ENCODE data around the gene PTGER1. TPM values are rescaled to one million over a fixed set of nuclear protein-coding genes. Genes with fewer than 3 reads are reported as not detected.

The PTGER1 gene
- total and polyA plus RNA-seq, 2 of the 13 experiments (the other 11 are each of a cell fraction or from before 2014, with no cell fraction given), result 0.13 TPM; not detected in 1

GRCh38 chr19:14467816-14468215 is 7.3 kb downstream of the PTGER1 start:
- intact Hi-C loops (cut with micrococcal nuclease; ENCODE audit: unreplicated experiment), result no loop called here
- CTCF ChIA-PET (ENCODE audit: low intra/inter-chr PET ratio, low total read pairs), result no interaction called here

GRCh38 chr19:14467391-14467790 is 7.8 kb downstream of the PTGER1 start:
- no peak overlapping the region for H3K4me3 ChIP-seq (replicated peaks in 1 of 3; ENCODE audit: insufficient read depth in 1 of 3, low read depth in 2 of 3, low read length in 3 of 3)
- in situ Hi-C loops (cut with HindIII; ENCODE audit: extremely low pct_ligation_motif_present, low pct_unique_long_range_greater_than_20kb), result no loop called here
- H3K4me1 ChIP-seq (ENCODE audit: insufficient read depth, low read length), result peaks cover 5% of the 10 kb centered on the region; the same call in 1 of the 2 replicates
- no peaks in the 10 kb centered on the region for H3K79me2 ChIP-seq (ENCODE audit: insufficient read depth, low read length)
- H3K9me3 ChIP-seq (ENCODE audit: low read length), result no peaks in the 10 kb centered on the region
- no peak overlapping the region for H3K27ac ChIP-seq (ENCODE audit: extremely low read length, insufficient read depth, low read length)
- intact Hi-C loops (cut with micrococcal nuclease; ENCODE audit: unreplicated experiment), result no loop called here
- CTCF ChIA-PET (ENCODE audit: low intra/inter-chr PET ratio, low total read pairs), result no interaction called here
- WGBS (ENCODE audit: low lambda C conversion rate), result 93% methylated on average over 12 of the region's 12 CpGs
- no peak for ATAC-seq
- no peak for FAIRE-seq
- H3K27me3 ChIP-seq (ENCODE audit: control insufficient read depth in 1 of 2, insufficient read depth in 2 of 2, low read length in 2 of 2), result no peaks in the 10 kb centered on the region
- H4K20me1 ChIP-seq (ENCODE audit: insufficient read depth, low read length), result no peaks in the 10 kb centered on the region
- H3K4me2 ChIP-seq (ENCODE audit: low read depth, low read length), result no peak overlapping the region
- peaks cover 5 to 13% of the 10 kb centered on the region in 2 experiments for H3K36me3 ChIP-seq (replicated peaks in 1 of 2; ENCODE audit: control insufficient read depth in 1 of 2, insufficient read depth in 2 of 2, low read length in 2 of 2)
- POLR2A ChIA-PET, result interaction anchor here (1.1 kb wide), 1 partner anchor 51 kb away, joined by 3 read pairs; the partner anchor contains the start of gene DNAJB1
- no TSS peak for BruUV-seq (replicated peaks)
- H3K9ac ChIP-seq (ENCODE audit: insufficient read depth, low read depth, low read length), result no peak overlapping the region
- no peak overlapping the region for H2AFZ ChIP-seq (ENCODE audit: low read length)
- no peak for DNase-seq (ENCODE audit: low spot score)
- no peak for TF ChIP-seq ZFAT (CRISPR knock-in tag; conservative IDR thresholded peaks at IDR 0.05)
- TF ChIP-seq ZNF407 (CRISPR knock-in tag; IDR thresholded peaks at IDR 0.05; ENCODE audit: not compliant biosample characterization), result no peak

More at GRCh38 chr19:14467816-14468215, 7.3 kb downstream of the PTGER1 start:
- no peak for ATAC-seq
- 80% methylated on average over 4 of the region's 9 CpGs for WGBS (ENCODE audit: low lambda C conversion rate)
- Histone ChIP-seq H2AFZ (ENCODE audit: low read length) (no peak overlapping the region), H3K79me2 (ENCODE audit: insufficient read depth, low read length) (no peaks in the 10 kb centered on the region), H3K4me1 (ENCODE audit: insufficient read depth, low read length) (peaks cover 7% of the 10 kb centered on the region; the same call in 1 of the 2 replicates), H3K27me3 (ENCODE audit: control insufficient read depth in 1 of 2, insufficient read depth in 2 of 2, low read length in 2 of 2) (no peaks in the 10 kb centered on the region; a peak in 1 of 5 replicates), H3K4me2 (ENCODE audit: low read depth, low read length) (no peak overlapping the region), H3K9me3 (ENCODE audit: low read length) (no peaks in the 10 kb centered on the region), H3K9ac (ENCODE audit: insufficient read depth, low read depth, low read length) (no peak overlapping the region), H3K27ac (ENCODE audit: extremely low read length, insufficient read depth, low read length) (no peak overlapping the region), H4K20me1 (ENCODE audit: insufficient read depth, low read length) (no peaks in the 10 kb centered on the region), H3K4me3 (replicated peaks in 1 of 3; ENCODE audit: insufficient read depth in 1 of 3, low read depth in 2 of 3, low read length in 3 of 3) (no peak overlapping the region), H3K36me3 (replicated peaks in 1 of 2; ENCODE audit: control insufficient read depth in 1 of 2, insufficient read depth in 2 of 2, low read length in 2 of 2) (peaks cover 5 to 13% of the 10 kb centered on the region in 2 experiments)
- no peak for FAIRE-seq
- TF ChIP-seq STAG1 (CRISPR knock-in tag; IDR thresholded peaks at IDR 0.05) (peak; percentile 18; the same call in 1 of the 2 replicates), ZMAT3 (CRISPR knock-in tag; conservative IDR thresholded peaks at IDR 0.05) (no peak), CTCF (CRISPR knock-in tag; IDR thresholded peaks at IDR 0.05) (peak; percentile 34)
- POLR2A ChIA-PET, result interaction anchor here (1.1 kb wide), 1 partner anchor 51 kb away, joined by 3 read pairs; the partner anchor contains the start of gene DNAJB1
- no TSS peak for BruUV-seq (replicated peaks)
- in situ Hi-C loops (cut with HindIII; ENCODE audit: extremely low pct_ligation_motif_present, low pct_unique_long_range_greater_than_20kb), result no loop called here
- DNase-seq (ENCODE audit: low spot score), result no peak
